Measurements from ENCODE around the gene PODXL.
A peak's percentile ranks its signal among the peaks of the same experiment; 100 is the strongest.

PODXL gene

DNA sequence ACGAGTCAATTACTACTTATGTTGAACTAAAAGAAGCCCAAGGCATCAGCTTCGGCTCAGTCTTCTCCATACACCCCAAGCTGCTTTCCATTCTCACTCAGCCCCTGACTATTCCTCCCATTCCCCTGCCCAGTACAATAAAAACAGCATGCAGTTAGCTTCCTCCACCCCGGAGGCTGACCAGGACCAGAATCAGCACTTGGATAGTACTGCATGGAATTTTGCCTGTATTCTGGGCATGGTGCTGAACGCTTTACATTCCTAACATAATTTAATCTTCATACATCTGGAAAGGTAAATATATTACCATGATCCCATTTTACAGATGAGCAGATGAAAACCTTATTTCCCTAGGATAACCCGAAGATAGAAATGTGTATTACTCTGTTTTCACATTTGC lies 7.5 kb upstream of the PODXL start:
- in situ Hi-C loops (cut with HindIII; ENCODE audit: low pct_ligation_motif_present, low sequenced_read_pairs): no loop called here
- TF ChIP-seq, protein P1, sequence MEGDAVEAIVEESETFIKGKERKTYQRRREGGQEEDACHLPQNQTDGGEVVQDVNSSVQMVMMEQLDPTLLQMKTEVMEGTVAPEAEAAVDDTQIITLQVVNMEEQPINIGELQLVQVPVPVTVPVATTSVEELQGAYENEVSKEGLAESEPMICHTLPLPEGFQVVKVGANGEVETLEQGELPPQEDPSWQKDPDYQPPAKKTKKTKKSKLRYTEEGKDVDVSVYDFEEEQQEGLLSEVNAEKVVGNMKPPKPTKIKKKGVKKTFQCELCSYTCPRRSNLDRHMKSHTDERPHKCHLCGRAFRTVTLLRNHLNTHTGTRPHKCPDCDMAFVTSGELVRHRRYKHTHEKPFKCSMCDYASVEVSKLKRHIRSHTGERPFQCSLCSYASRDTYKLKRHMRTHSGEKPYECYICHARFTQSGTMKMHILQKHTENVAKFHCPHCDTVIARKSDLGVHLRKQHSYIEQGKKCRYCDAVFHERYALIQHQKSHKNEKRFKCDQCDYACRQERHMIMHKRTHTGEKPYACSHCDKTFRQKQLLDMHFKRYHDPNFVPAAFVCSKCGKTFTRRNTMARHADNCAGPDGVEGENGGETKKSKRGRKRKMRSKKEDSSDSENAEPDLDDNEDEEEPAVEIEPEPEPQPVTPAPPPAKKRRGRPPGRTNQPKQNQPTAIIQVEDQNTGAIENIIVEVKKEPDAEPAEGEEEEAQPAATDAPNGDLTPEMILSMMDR (IDR thresholded peaks at IDR 0.05; ENCODE audit: low read depth, low read length, missing control alignments): no peak
- Histone ChIP-seq H3K4me3 (ENCODE audit: low read depth, low read length) (no peak overlapping the region), H3K27me3 (replicated peaks) (no peaks in the 10 kb centered on the region), H3K36me3 (replicated peaks) (no peaks in the 10 kb centered on the region), H3K27ac (no peak overlapping the region)
- DNase-seq: no peak

DNA sequence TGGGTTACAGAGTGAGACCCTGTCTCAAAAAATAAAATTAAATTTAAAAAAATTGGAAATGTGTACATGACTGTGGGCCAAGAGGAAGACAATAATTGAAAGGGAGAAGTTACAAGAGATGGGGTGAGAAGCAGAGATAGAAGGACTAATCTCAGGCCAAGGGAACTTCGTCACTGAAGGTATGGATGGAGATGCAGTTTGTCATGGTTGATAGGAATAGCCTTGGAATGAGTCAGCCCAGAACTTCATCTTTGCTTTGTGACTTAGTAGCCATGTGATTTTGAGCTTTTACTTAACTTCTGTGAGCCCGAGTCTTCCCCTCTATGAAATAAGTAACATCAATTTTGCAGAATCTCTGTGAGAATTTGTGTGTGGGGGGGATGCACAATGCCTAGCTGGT lies 6.5 kb upstream of the PODXL start:
- peak; percentile 32 for DNase-seq
- Histone ChIP-seq H3K4me3 (ENCODE audit: low read depth, low read length) (no peak overlapping the region), H3K27me3 (replicated peaks) (no peaks in the 10 kb centered on the region), H3K36me3 (replicated peaks) (no peaks in the 10 kb centered on the region), H3K27ac (no peak overlapping the region)
- TF ChIP-seq, protein P1 (IDR thresholded peaks at IDR 0.05; ENCODE audit: low read depth, low read length, missing control alignments): no peak
- in situ Hi-C loops (cut with HindIII; ENCODE audit: low pct_ligation_motif_present, low sequenced_read_pairs): no loop called here

DNA sequence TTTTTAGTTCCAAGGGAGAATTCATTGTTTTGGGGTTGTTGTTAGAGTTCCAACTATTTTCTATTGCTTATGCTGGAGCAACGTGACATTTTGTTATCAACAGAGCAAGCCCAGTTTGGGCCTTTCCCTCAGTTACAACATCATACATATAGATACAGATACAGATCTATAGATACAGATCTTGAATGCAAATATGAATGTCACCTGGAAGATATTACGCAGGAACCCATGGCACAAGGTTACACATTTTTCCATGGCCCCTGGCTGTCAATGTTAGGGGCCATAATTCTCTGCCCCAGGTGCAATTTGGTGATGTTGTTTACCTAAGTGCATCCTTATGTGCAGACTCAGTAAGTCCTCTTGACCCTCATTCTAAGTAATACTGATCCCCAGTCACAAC lies 3.6 kb upstream of the PODXL start:
- no peaks in the 10 kb centered on the region for H3K27me3 ChIP-seq (replicated peaks)
- TF ChIP-seq, protein P1 (IDR thresholded peaks at IDR 0.05; ENCODE audit: low read depth, low read length, missing control alignments): no peak
- no peak for DNase-seq
- H3K27ac ChIP-seq: no peak overlapping the region
- in situ Hi-C loops (cut with HindIII; ENCODE audit: low pct_ligation_motif_present, low sequenced_read_pairs): no loop called here
- no peak overlapping the region for H3K4me3 ChIP-seq (ENCODE audit: low read depth, low read length)
- no peaks in the 10 kb centered on the region for H3K36me3 ChIP-seq (replicated peaks)

DNA sequence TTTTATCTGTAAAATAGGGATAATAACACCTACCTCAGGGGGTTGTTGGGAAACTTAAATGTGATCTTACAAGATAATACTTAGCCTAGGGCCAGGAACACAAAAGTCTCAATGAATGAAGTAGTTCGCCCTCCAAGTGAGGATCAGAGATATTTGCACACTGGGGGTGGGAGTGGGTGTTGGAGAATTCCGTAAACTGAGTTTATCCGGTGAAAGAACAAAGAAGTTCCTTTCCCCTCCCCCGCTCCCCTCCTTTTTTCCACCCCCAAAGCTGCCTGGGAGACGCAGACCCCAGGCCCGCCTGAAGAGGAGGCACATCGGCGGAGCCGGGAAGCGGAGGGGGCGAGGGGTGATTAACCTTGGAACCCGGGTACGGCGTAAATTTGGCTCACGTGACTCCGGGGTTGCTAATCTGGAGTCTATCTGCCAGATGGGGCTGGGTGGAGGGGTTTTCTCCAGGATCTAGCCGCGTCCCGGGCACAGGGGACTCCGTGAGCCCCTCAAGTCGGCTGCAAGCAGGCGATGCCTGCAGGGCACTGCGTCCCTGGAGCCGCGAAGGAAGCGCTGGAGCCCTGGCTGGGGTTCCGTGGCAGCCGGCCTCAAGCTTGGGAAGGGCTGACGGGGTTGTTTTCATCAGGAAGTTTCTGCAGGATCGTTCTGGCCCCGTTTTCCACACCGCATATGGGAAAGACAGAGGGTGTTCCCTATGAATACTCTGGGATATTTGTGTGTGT lies 1.4 kb upstream of the PODXL start:
- H3K27ac ChIP-seq: no peak overlapping the region
- in situ Hi-C loops (cut with HindIII; ENCODE audit: low pct_ligation_motif_present, low sequenced_read_pairs): no loop called here
- no peak for DNase-seq
- no peaks in the 10 kb centered on the region for H3K27me3 ChIP-seq (replicated peaks)
- H3K4me3 ChIP-seq (ENCODE audit: low read depth, low read length): peak overlapping the region; percentile 54
- H3K36me3 ChIP-seq (replicated peaks): no peaks in the 10 kb centered on the region
- TF ChIP-seq, protein P1 (IDR thresholded peaks at IDR 0.05; ENCODE audit: low read depth, low read length, missing control alignments): no peak

DNA sequence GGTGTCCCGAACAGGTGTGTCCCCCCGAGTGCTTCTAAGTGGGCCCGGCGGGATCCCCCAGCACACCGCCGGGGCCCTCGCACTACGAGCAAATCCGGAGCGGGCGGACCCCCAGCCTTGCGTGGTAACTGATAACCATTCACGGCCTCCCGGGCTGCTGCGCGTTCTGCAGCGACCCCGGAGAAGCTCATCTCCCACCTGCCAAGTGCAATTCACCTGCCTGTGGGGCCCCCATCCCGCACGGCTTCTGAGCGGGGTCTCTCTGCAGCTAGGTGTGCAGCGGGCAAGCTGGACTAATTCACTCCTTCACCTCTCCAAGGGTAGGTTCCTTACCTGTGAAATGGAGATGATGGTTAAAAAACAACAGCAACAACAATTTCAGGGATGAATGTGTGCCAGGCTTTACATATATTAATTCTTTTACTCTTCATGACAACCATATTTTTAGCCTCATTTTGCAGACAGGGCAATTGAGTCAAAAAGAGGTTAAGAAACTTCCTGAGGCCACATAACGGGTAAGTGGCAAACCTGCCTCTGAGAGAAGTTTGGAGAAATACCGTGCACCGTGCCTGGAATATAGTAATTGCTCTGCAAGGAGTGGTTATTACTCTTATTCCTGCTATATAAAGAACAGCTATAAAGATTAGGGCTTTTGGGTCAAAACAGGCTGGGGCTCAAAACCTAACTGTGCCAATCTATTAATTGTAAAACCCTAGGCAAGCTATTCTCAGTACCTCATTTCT lies 652 bp upstream of the PODXL start:
- Histone ChIP-seq H3K27ac (no peak overlapping the region), H3K27me3 (replicated peaks) (no peaks in the 10 kb centered on the region)
- in situ Hi-C loops (cut with HindIII; ENCODE audit: low pct_ligation_motif_present, low sequenced_read_pairs): no loop called here

More for the DNA sequence above, 652 bp upstream of the PODXL start:
- Histone ChIP-seq H3K4me3 (ENCODE audit: low read depth, low read length) (peak overlapping the region; percentile 61), H3K36me3 (replicated peaks) (no peaks in the 10 kb centered on the region)
- no peak for DNase-seq
- TF ChIP-seq, protein P1 (IDR thresholded peaks at IDR 0.05; ENCODE audit: low read depth, low read length, missing control alignments): no peak

Measured in brain microvascular endothelial cell (primary cell).